GM12878 (cell line): ENCODE data around the gene C10orf67. TPM values are rescaled to one million over a fixed set of nuclear protein-coding genes. Genes with fewer than 3 reads are reported as not detected.
A peak's percentile ranks its signal among the peaks of the same experiment; 100 is the strongest.

Experiments
- ATAC-seq: fragments of 200-7000 bp; cut with Tn5 transposase; 3 replicates; pipeline ENCODE4 v1.9.1; 2020; ENCODE audit warnings: mild to moderate bottlenecking, moderate library complexity
- BruUV-seq: library from RNA; stranded (reverse); fragments of 400-500 nt; replicated peaks from 2 replicates; lab custom pipeline; 2021; lab: Mats Ljungman, UMichigan
- CTCF ChIA-PET: fragments of 300-600 bp; sonication (Branson Sonifier 250); formaldehyde crosslinking; extraction: SDS; loops from one replicate; lab custom pipeline; 2021; ENCODE audit warnings: inconsistent platforms; lab: Yijun Ruan, JAX
- POLR2A ChIA-PET: fragments of 350-600 bp; formaldehyde crosslinking; extraction: SDS; loops from one replicate; lab custom pipeline; 2021; ENCODE audit warnings: inconsistent platforms; lab: Charles Lee
- RAD21 ChIA-PET: fragments of 300-600 bp; sonication (Branson Sonifier 250); formaldehyde crosslinking; loops from one replicate; lab custom pipeline; 2023; ENCODE audit warnings: antibody characterized with exemption; ENCODE audit not compliant: unreplicated experiment; lab: Charles Lee
- SMC1A ChIA-PET: fragments of 300-600 bp; sonication (Branson Sonifier 250); formaldehyde crosslinking; loops from one replicate; lab custom pipeline; 2023; ENCODE audit not compliant: unreplicated experiment, uncharacterized antibody; lab: Charles Lee
- DNase-seq: peaks from one replicate; pipeline ENCODE4 v3.0.0-alpha.2; 2011; ENCODE audit warnings: low read depth, low spot score
- FAIRE-seq: peaks from 3 replicates; lab custom pipeline; 2011; peaks lifted over from hg19 to GRCh38; lab: Jason Lieb, UNC
- H2AFZ ChIP-seq: 2 replicates; pipeline ENCODE4 v1.6.0; 2011; ENCODE audit warnings: low read depth, low read length, control low read depth; ENCODE audit not compliant: control insufficient read depth
- H3K27ac ChIP-seq: 2 replicates; pipeline ENCODE4 v1.5.1; 2011; ENCODE audit warnings: control low read depth; ENCODE audit not compliant: control insufficient read depth, insufficient read depth
- H3K27me3 ChIP-seq, 2 experiments: replicated peaks in 1 of 2; 2 replicates each; pipeline versions ENCODE4 v1.6.0 to v1.6.1; 2011; ENCODE audit warnings: low read length in 1 of 2; ENCODE audit not compliant: control insufficient read depth in 2 of 2, insufficient read depth in 2 of 2
- H3K36me3 ChIP-seq, 2 experiments: 2 replicates each; pipeline ENCODE4 v1.5.1; 2011; ENCODE audit warnings: low read length in 1 of 2; ENCODE audit not compliant: control insufficient read depth in 2 of 2, insufficient read depth in 2 of 2
- H3K4me1 ChIP-seq: 2 replicates; pipeline ENCODE4 v1.6.1; 2011; ENCODE audit warnings: mild to moderate bottlenecking, low read length, moderate library complexity, mixed read lengths; ENCODE audit not compliant: control insufficient read depth, insufficient read depth
- H3K4me2 ChIP-seq: 2 replicates; pipeline ENCODE4 v1.6.0; 2011; ENCODE audit warnings: control low read depth; ENCODE audit not compliant: control insufficient read depth, insufficient read depth
- H3K4me3 ChIP-seq: fragments of 200-600 bp; sonication (generic); 2 replicates; pipeline ENCODE4 v1.5.1; 2016
- H3K79me2 ChIP-seq: 2 replicates; pipeline ENCODE4 v1.6.0; 2011; ENCODE audit warnings: low read length; ENCODE audit not compliant: control insufficient read depth, insufficient read depth
- H3K9ac ChIP-seq: 2 replicates; pipeline ENCODE4 v1.8.0; 2011; ENCODE audit warnings: low read length, control low read depth, mixed read lengths; ENCODE audit not compliant: control insufficient read depth, insufficient read depth
- H3K9me3 ChIP-seq: replicated peaks from 3 replicates; pipeline ENCODE4 v1.5.1; 2011; ENCODE audit warnings: mild to moderate bottlenecking, low read length; ENCODE audit not compliant: control insufficient read depth, insufficient read depth
- H4K20me1 ChIP-seq: 2 replicates; pipeline ENCODE4 v1.6.0; 2011; ENCODE audit not compliant: control insufficient read depth, insufficient read depth
- BCL11A ChIP-seq: IDR thresholded peaks from 2 replicates; pipeline ENCODE4 v1.6.1; 2011; ENCODE audit warnings: low read depth, low read length
- RAD21 ChIP-seq: IDR thresholded peaks from 2 replicates; pipeline ENCODE4 v1.6.1; 2011; ENCODE audit warnings: mild to moderate bottlenecking, low read depth, low read length, moderate library complexity; ENCODE audit not compliant: insufficient read depth
- WGBS: methylation state at CpG from one replicate; pipeline ENCODE4 v1.1.6; 2016; ENCODE audit warnings: low lambda C conversion rate; ENCODE audit not compliant: insufficient replicate concordance, insufficient coverage; ENCODE audit errors: missing lambda C conversion rate; 5-methylcytosine and 5-hydroxymethylcytosine counted together
- in situ Hi-C: fragments of 300-500 bp; cut with MboI; formaldehyde crosslinking; loops from 9 replicates; pipeline ENCODE4 v1.14.3; 2018; ENCODE audit warnings: mixed read lengths
- intact Hi-C: fragments of 100-400 bp; cut with micrococcal nuclease; formaldehyde crosslinking; loops from one replicate; pipeline ENCODE4 v1.14.2; 2022; ENCODE audit not compliant: unreplicated experiment
- polyA plus RNA-seq, 11 experiments: library from polyadenylated mRNA; depleted of rRNA in 4 of 11; unstranded in 6 of 11; stranded (reverse) in 5 of 11; fragments of >200 nt; fragmentation: Nextera tagmentation in 4 of 11; fragmentation: Illumina TruSeq in 1 of 11; extraction: Ambion mirVana in 4 of 11; extraction: Trizol in 1 of 11; gene quantifications; 1 replicate in 1 of 11; 2 replicates in 10 of 11; pipeline versions ENCODE4 v1.2.1 to v1.2.3, GENCODE V29; 2011 to 2016; ENCODE audit warnings: inconsistent platforms in 2 of 11, missing spikeins in 2 of 11, low read depth in 1 of 11
- total RNA-seq, 4 experiments: library from RNA; depleted of rRNA in 3 of 4; stranded (reverse); fragments of >200 nt in 3 of 4; fragmentation: Illumina TruSeq in 1 of 4; extraction: Trizol in 1 of 4; gene quantifications; 2 replicates each; pipeline versions ENCODE4 v1.2.1 to v1.2.3, GENCODE V29; 2013 to 2021
- TF ChIP-seq, protein P1 (sequence below), 3 experiments: IDR thresholded peaks in 2 of 3; conservative IDR thresholded peaks in 1 of 3; 2 replicates each; pipeline ENCODE4 v1.5.1; 2011; ENCODE audit warnings: low read depth in 3 of 3, low read length in 3 of 3, mild to moderate bottlenecking in 3 of 3, control low read depth in 2 of 3, moderate library complexity in 2 of 3, inconsistent platforms in 1 of 3, mixed read lengths in 1 of 3; ENCODE audit not compliant: control insufficient read depth in 2 of 3, insufficient read depth in 1 of 3; ENCODE audit errors: extremely low read depth in 1 of 3

C10orf67 gene
- total and polyA plus RNA-seq, 10 of the 15 experiments (the other 5 are each of a cell fraction or from before 2014, with no cell fraction given): 0.06 TPM; not detected in 9

DNA sequence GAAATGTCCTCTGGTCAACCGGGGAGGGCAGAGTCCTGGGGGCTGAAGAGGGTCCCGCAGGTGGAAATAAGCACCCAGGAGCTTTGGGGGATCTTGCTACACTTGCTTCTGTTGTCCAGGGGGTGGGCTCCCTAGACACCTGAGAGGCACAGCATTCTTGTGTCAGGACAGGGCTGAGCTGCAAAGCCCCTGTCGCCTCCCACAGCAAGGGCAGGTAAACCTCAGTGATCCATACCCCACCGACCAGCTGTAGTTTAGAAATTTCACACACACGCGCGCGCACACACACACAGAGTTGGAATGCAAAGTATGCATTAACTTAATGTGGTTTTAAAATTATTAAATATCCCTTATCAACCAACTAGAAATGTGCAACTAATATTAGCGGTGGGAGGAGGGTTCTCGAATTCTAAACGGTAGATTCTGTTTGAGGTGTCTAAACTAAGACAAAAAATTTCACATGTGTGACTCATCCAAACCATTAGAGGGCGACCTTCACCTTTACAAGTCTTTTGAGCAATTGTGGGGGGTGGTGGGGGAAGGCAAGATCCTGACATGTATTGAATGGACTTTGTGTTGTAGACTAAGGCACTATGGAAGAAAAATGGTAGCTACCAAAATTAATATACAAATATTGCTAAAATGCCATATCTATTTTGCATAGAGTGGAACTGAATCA is 186.8 kb downstream of the C10orf67 start:
- Histone ChIP-seq H3K4me2 (peak overlapping the region; percentile 51), H3K27me3 (peaks cover 0 to 4% of the 10 kb centered on the region in 2 experiments; a peak in 1 of 4 replicates), H3K36me3 (no peaks in the 10 kb centered on the region), H3K4me1 (peaks cover 6% of the 10 kb centered on the region; the same call in 1 of the 2 replicates), H4K20me1 (no peaks in the 10 kb centered on the region), H2AFZ (peak overlapping the region; percentile 57; the same call in 1 of the 2 replicates), H3K27ac (no peak overlapping the region), H3K9me3 (no peaks in the 10 kb centered on the region), H3K79me2 (no peaks in the 10 kb centered on the region), H3K9ac (no peak overlapping the region), H3K4me3 (no peak overlapping the region)
- 11% methylated on average over 12 of the region's 12 CpGs for WGBS
- intact Hi-C loops: loop anchor here (1.0 to 5.0 kb wide), 7 partner anchors 135 to 1399 kb away; no protein-coding TSS in a partner anchor
- ATAC-seq (peak; percentile 81), FAIRE-seq (no peak), DNase-seq (no peak)
- RAD21 ChIA-PET: interaction anchor here (0.6 to 2.5 kb wide), 5 partner anchors 108 to 1344 kb away, joined by 3 to 24 read pairs (median 4); no protein-coding TSS in a partner anchor
- no TSS peak for BruUV-seq
- SMC1A ChIA-PET: interaction anchor here (0.6 to 2.3 kb wide), 9 partner anchors 11 to 1400 kb away, joined by 3 to 19 read pairs (median 3); no protein-coding TSS in a partner anchor
- no peak for TF ChIP-seq BCL11A
- TF ChIP-seq RAD21: peak; percentile 41
- TF ChIP-seq, protein P1, sequence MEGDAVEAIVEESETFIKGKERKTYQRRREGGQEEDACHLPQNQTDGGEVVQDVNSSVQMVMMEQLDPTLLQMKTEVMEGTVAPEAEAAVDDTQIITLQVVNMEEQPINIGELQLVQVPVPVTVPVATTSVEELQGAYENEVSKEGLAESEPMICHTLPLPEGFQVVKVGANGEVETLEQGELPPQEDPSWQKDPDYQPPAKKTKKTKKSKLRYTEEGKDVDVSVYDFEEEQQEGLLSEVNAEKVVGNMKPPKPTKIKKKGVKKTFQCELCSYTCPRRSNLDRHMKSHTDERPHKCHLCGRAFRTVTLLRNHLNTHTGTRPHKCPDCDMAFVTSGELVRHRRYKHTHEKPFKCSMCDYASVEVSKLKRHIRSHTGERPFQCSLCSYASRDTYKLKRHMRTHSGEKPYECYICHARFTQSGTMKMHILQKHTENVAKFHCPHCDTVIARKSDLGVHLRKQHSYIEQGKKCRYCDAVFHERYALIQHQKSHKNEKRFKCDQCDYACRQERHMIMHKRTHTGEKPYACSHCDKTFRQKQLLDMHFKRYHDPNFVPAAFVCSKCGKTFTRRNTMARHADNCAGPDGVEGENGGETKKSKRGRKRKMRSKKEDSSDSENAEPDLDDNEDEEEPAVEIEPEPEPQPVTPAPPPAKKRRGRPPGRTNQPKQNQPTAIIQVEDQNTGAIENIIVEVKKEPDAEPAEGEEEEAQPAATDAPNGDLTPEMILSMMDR (IDR thresholded peaks at IDR 0.05 in 2 of 3, conservative IDR thresholded peaks at IDR 0.05 in 1 of 3; ENCODE audit: control insufficient read depth in 2 of 3, extremely low read depth in 1 of 3, insufficient read depth in 1 of 3, low read depth in 3 of 3, low read length in 3 of 3): peak in 2 of 3 experiments; percentile 48 to 49; a peak in 3 of 6 replicates
- in situ Hi-C loops: loop anchor here (5.0 kb wide), 1 partner anchor 134 kb away; no protein-coding TSS in a partner anchor
- CTCF ChIA-PET: interaction anchor here (0.5 to 6.7 kb wide), 27 partner anchors 9 to 1460 kb away, joined by 3 to 106 read pairs (median 3); no protein-coding TSS in a partner anchor
- POLR2A ChIA-PET: interaction anchor here (0.6 kb wide), 1 partner anchor 454 kb away, joined by 4 read pairs; no protein-coding TSS in a partner anchor
